K562 (cell line): ENCODE measurements around the gene OVCH2. TPM values are rescaled to one million over a fixed set of nuclear protein-coding genes. Genes with fewer than 3 reads are reported as not detected.

Experiments
- AFF4 ChIP-seq: sonication (generic); formaldehyde crosslinking; IDR thresholded peaks from 2 replicates; pipeline ENCODE4 v1.8.0; 2023; ENCODE audit warnings: mild to moderate bottlenecking, missing genetic modification reagents
- BCOR ChIP-seq: fragments of 450-650 bp; IDR thresholded peaks from 2 replicates; pipeline ENCODE4 v1.6.1; 2016
- GABPA ChIP-seq: fragments of 200-800 bp; sonication (Bioruptor generic); conservative IDR thresholded peaks from 2 replicates; pipeline ENCODE4 v1.6.1; 2016; ENCODE audit warnings: low read depth, missing genetic modification characterization, missing compliant biosample characterization
- HIVEP1 ChIP-seq: fragments of 250-450 bp; sonication (Bioruptor Pico); IDR thresholded peaks from 2 replicates; pipeline ENCODE4 v1.4.0; 2020; ENCODE audit warnings: mild to moderate bottlenecking
- IFI16 ChIP-seq: fragments of 250-450 bp; sonication (Bioruptor Pico); IDR thresholded peaks from 2 replicates; pipeline ENCODE4 v2.1.2; 2022; ENCODE audit warnings: mild to moderate bottlenecking, inconsistent platforms
- LCOR ChIP-seq: sonication (generic); formaldehyde crosslinking; IDR thresholded peaks from 2 replicates; pipeline ENCODE4 v1.8.0; 2022; ENCODE audit warnings: mild to moderate bottlenecking, missing genetic modification reagents
- MAFK ChIP-seq: IDR thresholded peaks from 2 replicates; pipeline ENCODE4 v1.6.1; 2011; ENCODE audit warnings: low read length, improper control_type of control experiment
- MGA ChIP-seq: fragments of 450-650 bp; IDR thresholded peaks from 2 replicates; pipeline ENCODE4 v1.6.1; 2016; ENCODE audit warnings: mild to moderate bottlenecking, moderate library complexity
- NCOA6 ChIP-seq: fragments of 450-650 bp; IDR thresholded peaks from 2 replicates; pipeline ENCODE4 v1.6.1; 2017; ENCODE audit warnings: mild to moderate bottlenecking
- ZBTB1 ChIP-seq: sonication (generic); formaldehyde crosslinking; IDR thresholded peaks from 2 replicates; pipeline ENCODE4 v1.8.1; 2023; ENCODE audit warnings: missing genetic modification reagents, low read depth, mild to moderate bottlenecking, borderline replicate concordance
- ZKSCAN1 ChIP-seq: fragments of 150-350 bp; IDR thresholded peaks from 2 replicates; pipeline ENCODE4 v1.6.1; 2016; ENCODE audit warnings: low read depth, low read length
- ZNF217 ChIP-seq: sonication (generic); formaldehyde crosslinking; IDR thresholded peaks from 2 replicates; pipeline ENCODE4 v1.8.0; 2022; ENCODE audit warnings: mild to moderate bottlenecking, missing genetic modification reagents
- polyA plus RNA-seq, 8 experiments: library from polyadenylated mRNA; depleted of rRNA in 4 of 8; stranded (reverse) in 5 of 8; unstranded in 3 of 8; fragments of >200 nt; fragmentation: Nextera tagmentation in 2 of 8; fragmentation: Illumina TruSeq in 1 of 8; extraction: Ambion mirVana in 2 of 8; extraction: Trizol in 1 of 8; gene quantifications; 2 replicates each; pipeline versions ENCODE4 v1.2.1 to v1.2.3, GENCODE V29; 2011 to 2014; ENCODE audit warnings: inconsistent platforms in 1 of 8, missing spikeins in 1 of 8
- total RNA-seq, 7 experiments: library from RNA; depleted of rRNA in 6 of 7; stranded (reverse); fragments of >200 nt in 6 of 7; fragmentation: Illumina TruSeq in 2 of 7; extraction: Trizol in 2 of 7; gene quantifications; 2 replicates each; pipeline versions ENCODE4 v1.2.1 to v1.2.3, GENCODE V29; 2011 to 2021; ENCODE audit warnings: low replicate concordance in 1 of 7

OVCH2 gene
- total and polyA plus RNA-seq, 9 of the 15 experiments (the other 6 are each of a cell fraction or from before 2014, with no cell fraction given) = not detected

- peak; percentile 46; the same call in 1 of the 2 replicates for TF ChIP-seq MGA
- no peak for TF ChIP-seq LCOR (CRISPR knock-in tag)
- no peak for TF ChIP-seq BCOR
- no peak for TF ChIP-seq NCOA6
- no peak for TF ChIP-seq MAFK
- TF ChIP-seq ZKSCAN1 = no peak
- TF ChIP-seq IFI16 (CRISPR knock-in tag) = no peak
- TF ChIP-seq ZNF217 = no peak
- TF ChIP-seq HIVEP1 (CRISPR knock-in tag) = no peak
- TF ChIP-seq GABPA (tag) = 0 out of 2 replicates have a peak, but pooled peaks have one; percentile 26
- TF ChIP-seq ZBTB1 = peak; percentile 44; the same call in 1 of the 2 replicates
- no peak for TF ChIP-seq AFF4 (CRISPR knock-in tag)
These were observed 32.4 kb downstream of the OVCH2 start (continued) for GRCh38 chr11:7673724-7674434.
